Activated CD4-positive, alpha-beta T cell treated with anti-CD3 and anti-CD28 coated beads, Interleukin-2, Interleukin-6, amounts not matched to agents 100 ng/mL and 50 ng/mL, durations not matched to agents 16 hours and 8 hours (primary cell): ENCODE data around the gene FAM50B.

Source experiments
- DNase-seq: peaks from one replicate; pipeline ENCODE4 v3.0.0-alpha.2; 2020

Gene FAM50B, protein sequence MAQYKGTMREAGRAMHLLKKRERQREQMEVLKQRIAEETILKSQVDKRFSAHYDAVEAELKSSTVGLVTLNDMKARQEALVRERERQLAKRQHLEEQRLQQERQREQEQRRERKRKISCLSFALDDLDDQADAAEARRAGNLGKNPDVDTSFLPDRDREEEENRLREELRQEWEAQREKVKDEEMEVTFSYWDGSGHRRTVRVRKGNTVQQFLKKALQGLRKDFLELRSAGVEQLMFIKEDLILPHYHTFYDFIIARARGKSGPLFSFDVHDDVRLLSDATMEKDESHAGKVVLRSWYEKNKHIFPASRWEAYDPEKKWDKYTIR

DNA sequence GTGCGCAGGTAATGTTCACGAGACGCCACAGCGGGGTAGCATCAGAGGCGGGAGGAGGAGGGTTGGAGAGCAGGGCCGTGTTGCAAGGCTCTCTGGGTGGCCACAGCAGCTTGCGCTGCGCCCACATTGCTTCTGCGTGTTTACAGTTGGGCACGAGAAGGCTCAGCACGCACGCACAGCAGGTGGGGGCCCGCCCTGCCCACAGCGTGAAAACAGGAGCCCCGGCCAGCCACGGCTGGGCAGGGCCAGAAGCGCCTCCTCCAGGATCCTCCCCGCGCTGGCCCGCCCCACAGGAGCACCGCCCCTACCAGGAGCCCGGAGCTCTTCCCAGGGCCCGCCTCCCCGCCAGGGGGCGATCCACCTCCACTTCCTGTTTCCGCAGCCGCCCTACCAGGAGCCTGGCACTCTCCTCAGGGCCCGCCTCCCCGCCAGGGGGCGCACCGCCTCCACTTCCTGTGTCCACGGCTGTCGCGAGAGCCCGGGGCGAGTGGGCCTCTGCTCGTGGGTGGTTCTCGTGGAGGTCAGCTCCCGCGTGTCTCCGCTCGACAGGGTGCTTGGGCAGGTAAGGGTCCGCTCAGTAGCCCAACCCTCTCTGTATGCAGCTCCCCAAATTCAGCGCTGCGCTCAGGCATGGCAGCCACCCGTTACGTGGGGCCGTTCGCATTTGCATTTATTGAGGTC is at the start of gene FAM50B:
Gene FAM50B, plus strand, starts transcription at position 449 of the 681 bp plus-strand sequence. CDS start 439 bp downstream, outside the sequence.
- DNase-seq: peak; percentile 93

DNA sequence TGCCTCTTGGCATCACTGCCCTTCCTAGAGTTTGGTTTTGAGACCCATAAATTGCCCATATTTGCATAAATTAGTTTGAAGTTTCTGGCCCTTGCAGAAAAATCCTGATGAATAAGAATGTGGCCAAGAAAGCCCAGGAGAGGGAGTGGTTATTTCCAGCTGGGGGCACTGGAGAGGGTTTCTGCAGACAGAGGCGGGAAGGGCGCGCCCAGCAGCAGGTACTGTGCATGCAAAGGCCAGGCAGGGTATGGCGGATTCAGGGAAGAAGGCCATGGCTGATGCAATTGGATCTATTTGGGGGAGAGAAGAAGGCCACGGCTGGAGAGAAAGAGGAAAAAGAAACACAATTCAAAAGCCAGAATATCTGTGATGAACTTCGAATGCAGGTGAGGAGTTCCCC is 49.5 kb upstream of the FAM50B start:
- DNase-seq: no peak

DNA sequence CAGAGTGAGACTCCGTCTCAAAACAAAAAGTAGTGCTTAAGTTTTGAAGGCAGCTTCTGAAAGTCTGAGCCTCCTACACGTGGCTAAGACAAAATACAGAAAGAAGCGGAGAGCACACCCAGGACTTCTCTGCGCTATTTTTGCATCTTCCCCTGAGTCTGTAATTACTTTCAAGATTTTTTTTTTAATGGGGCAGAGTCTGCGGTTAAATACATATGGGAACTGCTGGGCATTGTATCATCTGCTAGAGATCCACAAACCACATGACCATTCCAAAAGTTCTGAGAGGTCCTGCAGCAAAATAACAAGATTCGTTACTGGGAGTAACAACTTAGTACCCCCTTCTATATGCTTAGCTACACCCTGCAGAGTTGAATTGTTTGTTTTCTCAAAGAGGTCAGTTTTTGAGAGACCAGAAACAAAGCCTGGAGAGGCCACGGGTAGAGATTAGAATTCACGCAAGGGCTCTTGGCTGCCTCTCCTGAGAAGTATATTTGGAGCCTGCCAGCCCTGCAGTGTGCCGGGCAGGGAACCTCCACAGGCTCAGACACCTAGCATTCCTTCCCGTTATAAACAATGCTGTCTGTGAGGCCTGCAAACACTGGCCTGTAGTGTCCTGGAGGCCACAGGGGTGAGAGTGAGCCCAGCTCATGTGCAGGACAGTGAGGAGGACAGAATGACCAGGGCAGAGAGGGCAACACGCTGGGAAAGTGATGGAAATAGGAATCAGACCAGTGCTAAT is 48.2 kb upstream of the FAM50B start:
- DNase-seq: no peak

DNA sequence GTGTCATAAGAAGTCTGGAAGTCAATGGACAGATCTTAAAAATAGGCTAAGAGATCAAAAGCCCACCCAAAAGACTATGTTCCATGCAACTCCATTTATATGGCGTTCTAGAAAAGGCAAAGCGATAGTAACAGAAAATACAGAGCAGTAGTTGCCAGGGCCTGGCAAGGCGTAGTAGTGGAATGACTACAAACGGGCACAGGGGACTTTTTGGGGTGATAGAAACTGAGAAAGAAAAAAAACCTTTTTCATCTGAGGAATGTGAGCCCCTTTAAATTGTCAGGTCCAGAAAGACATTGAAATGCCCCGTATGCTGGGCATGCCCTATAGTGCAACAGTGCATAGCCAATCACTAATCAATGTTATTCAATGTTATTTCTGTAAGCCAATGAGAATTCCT is 47.2 kb upstream of the FAM50B start:
- peak; percentile 79 for DNase-seq

DNA sequence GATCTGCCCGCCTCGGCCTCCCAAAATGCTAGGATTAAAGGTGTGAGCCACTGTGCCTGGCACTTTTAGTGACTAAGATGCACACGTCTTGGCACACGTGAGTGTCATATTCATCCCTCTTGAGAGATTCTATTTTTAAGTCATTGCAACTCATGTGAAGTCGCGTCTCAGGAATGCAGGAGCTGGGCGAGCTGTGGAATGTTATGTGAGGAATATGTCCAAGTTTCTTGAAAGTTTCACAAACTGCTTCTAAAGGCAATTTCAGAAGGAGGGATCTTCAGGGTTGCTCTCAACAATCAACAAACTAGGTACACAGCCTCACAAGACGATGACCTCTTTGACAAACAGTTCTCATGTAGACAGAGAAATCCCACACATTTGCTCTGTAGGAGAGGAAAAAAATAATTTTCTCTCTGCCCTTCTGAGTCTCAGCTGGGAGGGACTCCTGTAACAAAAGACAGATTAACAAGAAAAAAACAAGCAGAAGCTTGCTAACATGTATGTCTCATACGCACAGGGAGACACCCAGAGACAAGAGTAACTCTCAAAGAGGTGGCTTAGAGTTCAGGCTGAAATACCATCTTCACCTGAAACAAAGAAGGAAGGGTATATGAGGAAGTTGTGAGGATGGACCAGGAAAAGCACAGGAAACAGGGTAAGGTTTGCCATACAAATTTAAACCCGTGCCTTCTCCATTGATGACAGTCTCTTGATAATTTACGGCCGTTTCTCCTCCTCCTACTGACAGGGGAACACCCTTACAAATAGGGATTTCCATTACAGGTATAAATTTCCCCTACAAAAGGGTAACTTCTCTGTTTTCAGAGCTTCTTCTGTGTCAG is 45.3 kb upstream of the FAM50B start:
- DNase-seq: no peak

DNA sequence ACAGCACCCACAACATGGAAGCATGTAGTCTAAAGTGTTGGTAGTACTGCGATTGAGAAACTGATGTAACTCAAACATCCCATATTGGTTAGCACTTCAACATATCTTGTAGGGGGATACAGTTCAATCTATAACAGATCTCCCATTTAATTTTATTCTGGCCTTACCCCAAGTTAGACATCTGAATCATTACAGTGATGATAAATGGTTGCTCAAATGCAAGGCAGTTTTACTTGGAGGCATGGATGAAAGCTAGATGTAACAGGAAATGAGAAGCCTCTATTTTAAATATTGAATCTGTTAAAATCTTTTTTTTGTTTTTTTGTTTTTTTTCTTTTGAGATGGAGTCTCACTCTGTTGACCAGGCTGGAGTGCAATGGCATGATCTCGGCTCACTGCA is 44.2 kb upstream of the FAM50B start:
- DNase-seq: no peak

DNA sequence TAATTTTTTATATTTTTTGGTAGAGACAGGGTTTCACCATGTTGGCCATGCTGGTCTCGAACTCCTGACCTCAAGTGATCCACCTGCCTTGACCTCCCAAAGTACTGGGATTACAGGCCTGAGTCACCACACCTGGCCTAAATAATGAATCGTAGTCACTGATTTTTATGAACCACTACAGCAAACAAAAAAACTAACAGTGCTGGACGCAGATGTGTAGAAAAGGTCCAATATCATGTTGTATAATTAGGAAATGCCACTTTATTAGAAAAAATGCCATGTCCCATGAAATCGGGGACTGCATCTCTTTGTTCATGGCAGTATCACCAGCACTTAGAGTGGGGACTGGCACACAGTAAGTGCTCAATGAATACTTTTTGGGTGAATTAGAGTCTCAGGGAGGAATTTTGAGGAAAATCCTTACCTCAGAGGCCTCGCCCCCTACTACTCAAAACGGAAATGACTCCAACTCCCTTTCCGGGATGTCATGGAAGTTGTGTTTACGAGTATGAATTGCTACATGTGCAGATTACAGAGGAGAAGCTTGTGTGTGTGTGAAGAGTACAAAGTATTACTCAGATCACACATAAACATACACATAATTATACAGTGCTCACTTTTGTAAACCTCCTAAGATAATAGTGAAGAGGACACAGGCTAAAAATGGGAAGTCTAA is 43.6 kb upstream of the FAM50B start:
- no peak for DNase-seq

DNA sequence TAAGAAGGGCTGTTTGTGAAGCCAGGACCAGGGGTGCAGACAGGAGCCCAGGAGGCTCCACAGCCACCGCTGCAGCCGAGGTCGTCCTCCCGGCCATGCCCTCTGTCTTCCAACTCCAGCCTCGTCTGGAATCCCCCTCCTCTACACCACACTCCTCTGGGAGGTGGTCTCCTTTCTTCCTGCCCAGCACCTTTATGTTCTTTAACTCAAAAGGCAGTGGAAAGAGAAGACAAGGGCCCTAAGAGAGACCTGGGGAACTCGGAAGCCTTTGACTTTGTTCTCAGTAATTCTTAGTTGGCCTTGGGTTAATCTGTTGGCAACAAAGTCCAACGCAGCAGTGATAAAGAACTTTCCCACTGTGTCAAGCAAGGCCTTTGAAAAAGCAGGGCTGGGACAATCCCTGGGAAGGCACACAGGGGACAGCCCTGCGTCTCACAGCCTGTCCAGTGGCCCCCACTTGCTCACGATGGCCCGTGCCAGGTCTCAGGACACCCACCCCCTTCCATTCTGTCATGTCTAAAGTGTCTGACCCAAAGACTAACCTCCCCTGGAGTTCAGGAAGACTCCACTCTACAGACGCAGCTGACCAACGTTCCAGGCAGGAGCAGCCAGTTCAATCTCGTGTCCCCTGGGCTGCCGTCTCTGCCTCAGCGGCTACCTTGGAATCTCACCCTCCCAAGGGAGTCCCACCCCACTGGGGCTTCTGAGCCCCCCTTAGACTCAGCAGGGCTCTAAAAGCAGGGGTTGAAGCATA is 42.8 kb upstream of the FAM50B start:
- DNase-seq: no peak

DNA sequence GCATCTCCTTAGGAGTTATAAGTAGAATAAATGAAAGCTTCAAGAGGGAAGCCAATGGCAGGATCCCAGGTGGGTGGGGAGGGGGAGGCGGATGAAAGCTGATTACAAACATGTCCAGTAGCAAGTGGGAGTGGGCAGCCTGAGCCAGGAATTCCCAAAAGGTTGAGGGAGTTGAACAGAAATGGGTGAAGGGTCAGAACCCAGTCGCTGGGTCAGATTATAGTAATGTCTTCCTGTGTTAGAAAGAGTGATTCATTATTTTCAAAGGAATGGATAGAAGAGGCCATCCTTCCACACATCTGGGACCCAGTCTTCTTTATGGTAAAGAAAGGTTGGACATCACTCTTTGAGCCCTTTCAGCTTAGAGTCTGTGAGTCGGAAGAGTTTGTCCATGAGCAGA is 41.0 kb upstream of the FAM50B start:
- no peak for DNase-seq

DNA sequence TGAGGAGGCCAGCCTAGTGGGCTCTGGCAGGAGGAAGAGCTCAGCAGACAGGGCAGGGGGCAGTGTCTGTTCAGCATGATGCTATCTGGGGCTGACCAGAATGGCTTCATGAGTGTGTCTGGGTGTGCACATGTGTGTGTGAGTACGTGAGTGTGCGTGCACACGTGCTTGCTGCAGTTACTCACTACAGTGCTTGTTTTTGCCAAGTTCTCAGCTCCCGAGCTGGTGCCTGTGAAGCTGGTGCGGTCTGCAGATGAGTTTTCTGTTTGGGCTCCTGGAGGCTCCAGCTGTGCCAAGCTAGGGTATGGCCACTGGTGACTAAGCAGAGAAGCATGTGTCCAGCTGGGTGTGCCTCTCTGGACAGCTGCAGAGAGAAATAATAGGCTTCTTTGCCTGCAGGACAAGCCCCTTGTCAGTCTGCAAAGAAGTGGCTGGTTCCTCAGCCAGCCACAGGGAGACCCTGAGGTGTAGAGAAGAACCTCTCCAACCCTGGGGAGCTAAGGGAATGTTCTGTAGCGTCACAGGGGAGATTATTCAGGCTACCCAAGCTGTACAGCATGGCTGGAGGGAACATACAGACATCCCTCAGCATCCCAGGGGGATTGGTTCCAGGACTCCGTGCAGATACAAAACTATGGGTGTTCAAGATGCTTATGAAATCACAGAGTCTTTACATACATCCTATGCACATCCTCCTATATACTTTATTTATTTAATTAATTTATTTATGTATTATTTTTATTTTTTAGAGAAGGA is 40.2 kb upstream of the FAM50B start:
- no peak for DNase-seq

DNA sequence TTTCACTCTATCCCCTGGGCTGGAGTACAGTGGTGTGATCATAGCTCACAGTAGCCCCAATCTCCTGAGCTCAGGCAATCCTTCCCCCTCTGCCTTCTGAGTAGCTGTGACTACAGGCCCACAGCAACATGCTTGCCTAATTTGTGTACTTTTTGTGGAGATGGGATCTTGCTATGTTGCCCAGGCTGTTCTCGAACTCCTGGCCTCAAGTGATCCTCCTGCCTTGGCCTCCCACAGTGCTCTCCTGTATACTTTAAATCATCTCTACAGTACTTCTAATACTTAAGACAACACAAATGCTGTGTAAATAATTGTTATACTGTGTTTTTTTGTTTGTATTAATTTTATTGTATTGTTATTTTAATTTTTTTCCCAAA is 39.7 kb upstream of the FAM50B start:
- no peak for DNase-seq

DNA sequence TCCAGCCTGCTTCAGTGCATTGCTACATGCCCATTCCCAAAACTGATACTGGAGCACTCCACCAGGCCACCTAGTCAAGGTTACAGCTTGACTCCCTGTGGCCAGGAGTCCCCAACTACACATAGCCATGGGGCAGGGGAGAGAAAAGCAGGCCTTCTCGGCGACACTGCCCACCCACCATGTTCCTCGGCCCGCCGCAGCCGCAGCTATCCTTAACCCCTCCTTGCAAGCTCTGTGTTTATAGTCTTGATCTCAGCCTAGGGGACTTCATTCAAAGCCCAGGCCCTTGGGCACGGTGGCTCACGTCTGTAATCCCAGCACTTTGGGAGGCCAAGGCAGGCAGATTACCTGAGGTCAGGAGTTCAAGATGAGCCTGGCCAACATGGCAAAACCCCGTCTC is 39.2 kb upstream of the FAM50B start:
- no peak for DNase-seq

DNA sequence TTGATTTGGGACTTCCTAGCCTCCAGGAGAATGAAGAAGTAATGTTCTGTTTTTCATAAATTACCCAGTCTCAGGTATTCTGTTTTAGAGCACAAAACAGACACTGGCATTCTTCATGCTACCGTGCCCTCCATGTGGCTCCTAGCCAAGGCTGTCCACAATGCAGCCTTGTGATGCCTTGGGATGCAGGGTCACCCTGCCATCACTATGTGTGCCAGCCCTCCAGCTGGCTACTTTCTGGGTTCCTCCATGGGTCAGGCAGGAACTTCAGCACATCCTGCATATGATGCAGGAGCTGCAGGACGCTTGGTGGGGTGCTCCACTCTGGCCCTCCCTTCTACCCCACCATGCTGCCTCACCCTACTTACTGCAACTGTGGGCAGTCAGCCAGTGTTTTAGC is 38.0 kb upstream of the FAM50B start:
- DNase-seq: no peak

DNA sequence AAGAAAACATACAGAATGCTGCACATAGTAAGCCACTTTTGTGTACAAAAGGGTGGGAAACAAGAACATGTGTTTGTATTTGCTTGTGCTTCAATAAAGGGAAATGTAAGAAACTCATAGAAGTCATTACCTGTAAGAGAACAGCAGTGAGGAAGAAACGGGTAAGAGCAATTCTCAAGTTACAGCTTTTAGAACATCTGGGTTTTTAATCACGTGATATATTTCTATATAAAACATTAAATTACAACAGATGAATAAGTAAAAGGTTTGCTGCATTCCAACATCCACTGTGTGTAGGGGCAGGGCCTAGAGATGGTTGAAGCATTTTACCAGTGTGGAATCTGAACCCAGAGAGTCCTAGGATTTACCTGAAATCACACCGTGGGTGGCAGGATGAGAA is 36.6 kb upstream of the FAM50B start:
- no peak for DNase-seq

DNA sequence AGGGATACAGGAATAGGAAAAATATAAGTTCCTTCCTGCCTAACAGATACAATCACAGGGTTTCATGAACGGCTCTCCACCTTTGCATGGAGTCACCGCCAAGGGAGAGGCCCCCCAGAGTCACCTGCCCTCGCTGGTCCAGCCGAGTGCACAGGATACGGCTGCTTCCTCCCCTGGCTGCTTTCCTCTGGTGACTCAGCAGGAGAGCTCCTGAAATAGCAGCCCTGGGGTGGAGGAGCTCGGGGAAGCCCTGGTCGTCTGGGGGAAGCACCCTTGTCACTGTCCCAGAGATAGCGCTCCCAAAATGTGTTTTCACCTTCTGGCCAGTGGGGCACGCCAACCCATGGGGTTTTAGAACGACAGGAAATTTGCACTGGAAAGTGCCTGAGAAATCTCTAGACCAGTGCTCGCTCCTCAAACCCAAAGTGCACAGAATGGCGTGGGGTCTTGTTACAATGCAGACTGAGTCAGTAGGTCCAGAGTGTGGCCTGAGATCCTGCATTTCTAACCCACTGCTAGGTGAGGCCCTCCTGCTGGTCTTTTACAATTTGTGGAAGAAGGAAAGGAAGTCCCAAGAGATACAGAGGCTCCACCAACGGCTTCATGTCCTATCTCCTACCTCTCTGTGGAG is 35.9 kb upstream of the FAM50B start:
- peak; percentile 19 for DNase-seq

DNA sequence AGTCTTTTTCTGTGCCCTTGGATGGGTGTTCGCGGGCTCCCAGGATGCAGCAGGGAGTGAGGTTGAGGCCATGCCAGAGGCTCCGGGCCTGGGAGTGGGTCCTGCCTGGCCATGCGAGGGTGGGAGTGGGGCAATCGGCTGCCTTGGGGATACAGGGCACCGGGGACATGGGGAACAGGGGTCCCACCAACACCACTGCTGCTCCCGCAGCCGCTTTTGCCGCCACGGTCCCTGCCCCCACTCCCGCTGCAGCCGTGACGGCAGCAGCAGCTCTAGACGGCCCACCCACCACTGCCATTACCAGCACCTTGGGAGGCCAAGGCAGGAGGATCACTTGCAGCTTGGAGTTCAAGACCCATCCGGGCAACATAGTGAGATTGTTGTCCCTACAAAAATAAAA is 35.3 kb upstream of the FAM50B start:
- no peak for DNase-seq

DNA sequence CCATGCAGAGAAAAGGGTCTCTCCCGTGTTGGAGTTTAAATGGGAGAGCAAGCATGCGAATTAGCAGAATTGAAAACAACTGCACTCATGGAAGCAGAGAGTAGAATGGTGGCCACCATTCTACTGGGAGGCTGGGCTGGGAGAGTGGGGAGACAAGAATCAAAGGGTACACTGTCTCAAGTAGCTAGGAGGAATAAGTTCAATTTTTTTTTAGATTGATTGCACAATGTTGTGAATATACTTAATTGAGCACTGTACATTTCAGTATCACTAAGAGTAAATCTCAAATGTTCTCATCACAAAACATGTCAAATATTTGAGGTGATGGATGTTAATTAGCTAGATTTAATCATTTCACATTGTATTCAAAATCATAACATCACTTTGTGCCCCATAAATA is 34.6 kb upstream of the FAM50B start:
- no peak for DNase-seq

DNA sequence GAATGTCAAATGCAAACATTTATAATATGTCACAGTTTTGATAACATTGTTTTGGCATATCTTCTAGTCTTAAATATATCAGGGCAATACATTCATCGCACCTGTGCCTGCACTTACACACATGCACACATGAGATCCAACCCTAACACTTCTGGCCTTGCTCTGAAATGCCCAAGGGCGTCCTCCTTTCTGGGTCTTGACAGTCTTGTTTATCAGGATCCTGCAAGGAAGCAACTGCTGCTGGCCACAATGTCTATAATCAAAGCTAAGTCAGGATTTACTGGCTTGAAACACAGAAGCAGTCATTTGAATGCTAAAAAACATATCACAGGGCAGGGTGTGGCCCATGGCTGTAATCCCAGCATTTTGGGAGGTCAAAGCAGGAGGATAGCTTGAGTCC is 32.9 kb upstream of the FAM50B start:
- no peak for DNase-seq

DNA sequence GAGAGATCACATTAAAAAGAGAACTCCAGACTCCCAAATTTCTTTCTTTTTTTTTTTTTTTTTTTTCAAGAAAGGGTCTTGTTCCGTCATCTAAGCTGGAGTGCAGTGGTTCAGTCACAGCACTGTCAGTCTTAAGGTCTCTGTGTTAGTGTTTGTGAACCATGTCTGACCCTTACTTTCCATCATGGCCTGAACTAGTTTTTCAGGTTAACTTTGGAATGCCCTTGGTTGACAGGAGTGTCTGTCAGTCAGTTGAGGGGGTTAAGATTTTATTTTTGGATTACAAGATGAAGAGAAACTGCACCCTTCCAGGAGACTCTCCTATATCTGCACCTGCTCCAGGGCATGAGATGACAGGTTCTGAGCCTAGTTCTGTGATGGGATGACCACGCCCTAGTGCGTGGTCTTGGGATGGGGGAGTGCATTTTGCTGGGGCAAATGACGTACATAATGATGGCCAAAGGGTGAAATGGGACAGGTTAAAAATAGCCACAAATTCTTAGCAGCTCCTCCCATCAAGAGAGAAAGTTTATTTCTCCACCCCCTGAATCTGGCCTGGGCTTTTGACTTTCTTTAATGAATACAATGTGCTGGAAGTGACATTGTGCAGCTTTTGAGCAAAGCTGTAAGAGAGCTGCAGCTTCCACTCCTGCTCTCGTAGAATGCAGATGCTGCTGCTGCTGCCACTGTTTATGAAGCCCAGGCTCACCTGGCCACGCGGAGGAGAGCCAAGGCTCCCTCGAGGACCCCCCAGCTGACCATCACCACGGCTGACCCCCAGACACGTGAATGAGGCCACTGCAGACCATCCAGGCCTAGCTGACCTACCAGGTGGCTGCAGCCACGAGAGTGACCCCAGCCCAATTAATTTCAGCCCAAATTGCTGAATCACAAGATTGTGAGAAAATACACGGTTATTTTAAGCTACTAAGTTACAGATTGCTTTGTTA is 29.7 kb upstream of the FAM50B start:
- no peak for DNase-seq
